Tibial artery (tissue), 4 donors: ENCODE measurements around the gene ARHGEF38.

Experiments used
- DNase-seq, 2 donors: peaks; one replicate each; pipeline ENCODE4 v3.0.0-alpha.2; 2019
- H3K27ac ChIP-seq, 2 donors: fragments of 200-600 bp; sonication (generic) in 1 of 2; 1 replicate in 1 of 2; 2 replicates in 1 of 2; pipeline ENCODE4 v1.5.1; 2018 to 2019; ENCODE audit warnings: mild to moderate bottlenecking in 1 of 2
- H3K27me3 ChIP-seq, 2 donors: fragments of 200-600 bp; sonication (generic) in 1 of 2; one replicate each; pipeline versions ENCODE4 v1.5.1 to v1.6.0; 2016 to 2019
- H3K36me3 ChIP-seq, 3 donors: fragments of 200-600 bp; sonication (generic) in 2 of 3; one replicate each; pipeline ENCODE4 v1.5.1; 2016 to 2019; ENCODE audit warnings: mild to moderate bottlenecking in 2 of 3
- H3K4me1 ChIP-seq, 4 donors: fragments of 200-600 bp; sonication (generic) in 2 of 4; 1 replicate in 3 of 4; 2 replicates in 1 of 4; pipeline ENCODE4 v1.5.1; 2016 to 2019
- H3K4me3 ChIP-seq, 2 donors: fragments of 200-600 bp; sonication (generic) in 1 of 2; 1 replicate in 1 of 2; 2 replicates in 1 of 2; pipeline ENCODE4 v1.5.1; 2018 to 2019; ENCODE audit warnings: mild to moderate bottlenecking in 2 of 2
- H3K9me3 ChIP-seq, 3 donors: fragments of 200-600 bp; sonication (generic) in 1 of 3; one replicate each; pipeline ENCODE4 v1.5.1; 2016 to 2019
- intact Hi-C: fragments of 100-400 bp; cut with DNase I; formaldehyde crosslinking; loops from one replicate; pipeline ENCODE4 v1.15.0; 2023; ENCODE audit warnings: low total_unique reads
- TF ChIP-seq, protein P1 (sequence below), 2 experiments: fragments of 200-600 bp in 1 of 2; fragments of 450-650 bp in 1 of 2; IDR thresholded peaks; one replicate each; pipeline ENCODE4 v1.5.1; 2017 to 2019; ENCODE audit warnings: antibody characterized with exemption in 2 of 2, mild to moderate bottlenecking in 1 of 2, moderate library complexity in 1 of 2

ARHGEF38 gene

DNA sequence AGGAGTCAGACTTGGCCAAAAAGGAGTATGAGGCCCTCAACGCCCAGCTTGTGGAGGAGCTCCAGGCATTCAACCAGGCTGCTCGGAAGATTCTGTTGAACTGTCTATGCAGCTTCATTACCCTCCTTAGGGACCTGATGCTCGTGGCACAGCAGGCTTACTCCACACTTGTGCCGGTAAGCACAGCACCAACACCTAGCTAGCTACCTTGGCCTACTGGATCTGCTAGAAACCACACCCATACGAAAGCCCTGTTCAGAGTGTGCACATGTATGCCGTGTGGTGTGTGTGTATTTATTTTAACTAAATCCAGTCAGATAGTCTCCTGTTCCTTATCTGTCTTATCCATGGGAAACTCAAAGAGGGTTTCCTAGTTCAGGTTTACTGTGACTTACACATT lies 106.8 kb downstream of the ARHGEF38 start:
- no peaks in the 10 kb centered on the region for H3K36me3 ChIP-seq
- no peaks in the 10 kb centered on the region for H3K9me3 ChIP-seq
- TF ChIP-seq, protein P1, sequence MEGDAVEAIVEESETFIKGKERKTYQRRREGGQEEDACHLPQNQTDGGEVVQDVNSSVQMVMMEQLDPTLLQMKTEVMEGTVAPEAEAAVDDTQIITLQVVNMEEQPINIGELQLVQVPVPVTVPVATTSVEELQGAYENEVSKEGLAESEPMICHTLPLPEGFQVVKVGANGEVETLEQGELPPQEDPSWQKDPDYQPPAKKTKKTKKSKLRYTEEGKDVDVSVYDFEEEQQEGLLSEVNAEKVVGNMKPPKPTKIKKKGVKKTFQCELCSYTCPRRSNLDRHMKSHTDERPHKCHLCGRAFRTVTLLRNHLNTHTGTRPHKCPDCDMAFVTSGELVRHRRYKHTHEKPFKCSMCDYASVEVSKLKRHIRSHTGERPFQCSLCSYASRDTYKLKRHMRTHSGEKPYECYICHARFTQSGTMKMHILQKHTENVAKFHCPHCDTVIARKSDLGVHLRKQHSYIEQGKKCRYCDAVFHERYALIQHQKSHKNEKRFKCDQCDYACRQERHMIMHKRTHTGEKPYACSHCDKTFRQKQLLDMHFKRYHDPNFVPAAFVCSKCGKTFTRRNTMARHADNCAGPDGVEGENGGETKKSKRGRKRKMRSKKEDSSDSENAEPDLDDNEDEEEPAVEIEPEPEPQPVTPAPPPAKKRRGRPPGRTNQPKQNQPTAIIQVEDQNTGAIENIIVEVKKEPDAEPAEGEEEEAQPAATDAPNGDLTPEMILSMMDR (IDR thresholded peaks at IDR 0.05), result no peak
- intact Hi-C loops, result no loop called here
- no peak for DNase-seq
- no peak overlapping the region for H3K27ac ChIP-seq
- no peaks in the 10 kb centered on the region for H3K27me3 ChIP-seq
- no peaks in the 10 kb centered on the region for H3K4me1 ChIP-seq
- H3K4me3 ChIP-seq, result no peak overlapping the region

DNA sequence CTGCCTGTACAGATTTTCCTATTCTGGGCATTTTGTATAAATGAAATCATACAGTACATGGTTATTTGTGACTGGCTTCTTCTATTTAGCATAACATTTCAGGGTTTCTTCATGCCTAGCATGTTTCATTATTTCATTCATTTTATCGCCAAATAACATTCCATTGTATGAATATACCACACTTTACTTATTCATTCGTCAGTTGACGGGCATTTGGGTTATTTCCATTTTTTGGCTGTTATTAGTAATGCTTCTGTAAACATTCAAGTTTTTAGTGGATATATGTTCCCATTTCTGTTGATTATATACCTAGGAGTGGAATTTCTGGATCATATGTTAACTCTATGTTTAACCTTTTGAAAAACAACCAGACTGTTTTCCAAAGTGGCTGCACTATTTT lies 108.6 kb downstream of the ARHGEF38 start:
- no peaks in the 10 kb centered on the region for H3K36me3 ChIP-seq
- DNase-seq, result no peak
- intact Hi-C loops, result no loop called here
- no peaks in the 10 kb centered on the region for H3K4me1 ChIP-seq
- TF ChIP-seq, protein P1 (IDR thresholded peaks at IDR 0.05), result no peak
- H3K9me3 ChIP-seq, result no peaks in the 10 kb centered on the region
- H3K4me3 ChIP-seq, result no peak overlapping the region
- H3K27ac ChIP-seq, result no peak overlapping the region
- no peaks in the 10 kb centered on the region for H3K27me3 ChIP-seq

DNA sequence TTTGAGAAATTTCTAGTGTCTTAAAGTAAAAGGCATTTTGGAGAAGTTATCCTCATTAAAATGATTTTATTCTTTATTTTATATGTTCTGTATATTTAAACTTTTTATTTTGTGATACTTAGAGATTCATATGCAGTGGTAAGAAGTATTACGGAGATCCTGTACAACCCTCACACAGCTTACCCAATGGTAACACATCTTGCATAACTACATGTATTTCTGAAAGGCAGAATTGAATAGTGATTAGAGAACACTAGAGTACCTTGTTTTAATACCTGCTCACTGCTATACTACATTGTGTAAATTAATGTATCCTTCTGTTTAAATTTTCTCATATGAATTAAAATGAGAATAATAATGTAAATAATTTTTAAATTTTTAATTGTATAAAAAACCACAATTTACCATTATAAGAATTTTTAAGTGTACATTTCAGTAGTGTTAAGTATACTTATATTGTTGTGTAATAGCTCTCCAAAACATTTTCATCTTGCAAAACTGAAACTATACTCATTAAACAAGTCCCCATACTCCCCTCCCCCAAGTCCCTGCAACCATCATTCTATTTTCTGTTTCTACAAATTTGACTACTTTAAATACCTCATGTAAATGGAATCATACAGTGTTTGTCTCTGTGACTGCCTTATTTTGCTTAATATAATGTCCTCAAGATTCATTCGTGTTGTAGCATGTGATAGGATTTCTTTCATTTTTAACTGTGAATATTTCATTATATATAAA lies 110.7 kb downstream of the ARHGEF38 start:
- no peaks in the 10 kb centered on the region for H3K4me1 ChIP-seq
- H3K27me3 ChIP-seq, result no peaks in the 10 kb centered on the region
- H3K4me3 ChIP-seq, result no peak overlapping the region
- H3K9me3 ChIP-seq, result no peaks in the 10 kb centered on the region
- DNase-seq, result no peak
- intact Hi-C loops, result no loop called here
- H3K36me3 ChIP-seq, result no peaks in the 10 kb centered on the region
- H3K27ac ChIP-seq, result no peak overlapping the region
- TF ChIP-seq, protein P1 (IDR thresholded peaks at IDR 0.05), result no peak

DNA sequence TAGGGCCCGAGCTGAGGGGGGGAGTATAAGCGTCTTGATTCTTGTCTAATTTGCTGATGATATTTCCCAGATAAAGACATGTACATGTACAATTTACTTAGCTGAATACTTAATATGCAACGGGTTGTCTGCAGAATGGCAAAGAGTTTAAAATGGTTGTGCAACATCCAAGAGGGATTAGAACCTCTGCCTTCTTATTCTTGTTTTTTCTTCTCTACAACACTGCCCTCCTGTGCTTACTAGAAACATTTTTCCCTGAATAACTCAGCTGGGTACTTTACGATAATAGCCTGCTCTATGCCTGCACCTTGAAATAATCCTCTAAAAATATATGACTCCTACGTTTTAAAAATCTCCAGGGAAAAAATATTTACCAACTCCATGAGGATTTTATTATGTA lies 114.3 kb downstream of the ARHGEF38 start:
- Histone ChIP-seq H3K27ac (no peak overlapping the region), H3K9me3 (no peaks in the 10 kb centered on the region), H3K4me1 (no peaks in the 10 kb centered on the region), H3K36me3 (no peaks in the 10 kb centered on the region), H3K4me3 (no peak overlapping the region), H3K27me3 (no peaks in the 10 kb centered on the region)
- intact Hi-C loops, result no loop called here
- no peak for DNase-seq
- TF ChIP-seq, protein P1 (IDR thresholded peaks at IDR 0.05), result peak in 1 of 2 experiments; percentile 23

DNA sequence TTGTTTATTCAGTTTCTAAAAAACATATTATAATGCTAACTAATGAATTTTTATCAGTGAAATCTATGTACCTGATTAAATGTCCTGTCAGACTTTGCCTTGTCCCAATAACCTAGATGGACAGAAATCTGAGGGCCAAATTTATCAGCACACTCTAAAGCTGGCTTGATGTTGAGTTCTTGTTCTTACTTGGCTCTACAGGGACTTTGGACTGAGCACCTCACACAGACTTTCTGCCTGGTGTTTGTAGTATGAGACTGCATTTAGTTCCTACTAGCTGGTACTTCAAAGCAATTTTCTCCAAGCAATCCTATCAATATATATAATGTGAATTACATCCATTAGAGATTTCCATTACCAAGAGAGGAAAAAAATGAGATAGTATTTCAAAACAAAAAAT lies 118.3 kb downstream of the ARHGEF38 start:
- Histone ChIP-seq H3K27ac (no peak overlapping the region), H3K4me3 (no peak overlapping the region)
- intact Hi-C loops, result no loop called here

More for the DNA sequence above, 118.3 kb downstream of the ARHGEF38 start:
- Histone ChIP-seq H3K4me1 (no peaks in the 10 kb centered on the region), H3K36me3 (no peaks in the 10 kb centered on the region), H3K27me3 (no peaks in the 10 kb centered on the region), H3K9me3 (no peaks in the 10 kb centered on the region)
- DNase-seq, result no peak
- TF ChIP-seq, protein P1 (IDR thresholded peaks at IDR 0.05), result no peak
